HL-60 (cell line): Measurements from ENCODE around the gene PRSS8.

Experiments used
- DNase-seq, 2 experiments: peaks; one replicate each; pipeline ENCODE4 v3.0.0-alpha.2; 2010 to 2020; ENCODE audit warnings: low read depth in 1 of 2, low spot score in 1 of 2
- H3K27ac ChIP-seq: fragments of 250-450 bp; sonication (Bioruptor Pico); replicated peaks from 2 replicates; pipeline ENCODE4 v1.5.1; 2020; ENCODE audit warnings: mild to moderate bottlenecking, moderate library complexity
- H3K27me3 ChIP-seq: fragments of 250-450 bp; sonication (Bioruptor Pico); 2 replicates; pipeline ENCODE4 v1.5.1; 2021; ENCODE audit warnings: mild to moderate bottlenecking, moderate library complexity; ENCODE audit not compliant: insufficient read depth, poor library complexity, severe bottlenecking
- H3K4me3 ChIP-seq: replicated peaks from 2 replicates; pipeline ENCODE4 v1.5.1; 2011; ENCODE audit warnings: mild to moderate bottlenecking, control low read depth, low read length; ENCODE audit not compliant: insufficient read depth
- GABPA ChIP-seq: IDR thresholded peaks from 2 replicates; pipeline ENCODE4 v1.6.1; 2012; ENCODE audit warnings: low read depth
- POLR2AphosphoS5 ChIP-seq: IDR thresholded peaks from 2 replicates; pipeline ENCODE4 v1.6.1; 2012; ENCODE audit warnings: low read depth
- SPI1 ChIP-seq: IDR thresholded peaks from 2 replicates; pipeline ENCODE4 v1.6.1; 2012; ENCODE audit warnings: low read depth, mild to moderate bottlenecking, borderline replicate concordance
- TF ChIP-seq, protein P1 (sequence below): IDR thresholded peaks from one replicate; pipeline ENCODE4 v1.5.1; 2011; ENCODE audit warnings: low read length, control low read depth, inconsistent platforms; ENCODE audit not compliant: insufficient read depth
- TF ChIP-seq, protein P2 (sequence below): IDR thresholded peaks from 2 replicates; pipeline ENCODE4 v1.6.1; 2012; ENCODE audit warnings: low read depth; ENCODE audit not compliant: insufficient replicate concordance

The PRSS8 gene

DNA sequence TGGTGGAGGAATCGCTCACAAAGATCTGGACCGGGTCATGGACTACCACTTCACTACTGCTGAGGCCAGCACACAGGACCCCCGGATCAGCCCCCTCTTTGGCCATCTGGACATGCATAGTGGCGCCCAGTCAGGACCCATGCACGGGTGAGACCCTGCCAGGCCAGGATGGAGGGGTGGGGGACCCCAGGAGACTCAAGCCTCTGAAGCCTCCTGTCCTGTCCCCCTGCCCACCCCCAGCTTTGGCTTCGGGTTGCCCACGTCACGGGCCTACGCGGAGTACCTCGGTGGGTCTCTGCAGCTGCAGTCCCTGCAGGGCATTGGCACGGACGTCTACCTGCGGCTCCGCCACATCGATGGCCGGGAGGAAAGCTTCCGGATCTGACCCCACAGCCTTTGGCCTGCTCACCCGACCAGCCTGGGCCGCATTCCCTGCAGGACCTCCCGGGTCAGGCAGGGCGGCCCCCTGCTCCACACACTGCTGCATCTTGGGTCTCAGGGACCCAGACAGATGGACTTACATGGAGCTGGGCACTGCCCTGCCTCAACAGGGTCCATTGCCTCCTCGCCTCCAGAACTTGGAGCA is 23.6 kb downstream of the PRSS8 start:
- no peaks in the 10 kb centered on the region for H3K27me3 ChIP-seq
- no peak for DNase-seq
- H3K4me3 ChIP-seq, result no peak overlapping the region
- no peak overlapping the region for H3K27ac ChIP-seq
- TF ChIP-seq SPI1 (no peak), GABPA (no peak)
- TF ChIP-seq, protein P1, sequence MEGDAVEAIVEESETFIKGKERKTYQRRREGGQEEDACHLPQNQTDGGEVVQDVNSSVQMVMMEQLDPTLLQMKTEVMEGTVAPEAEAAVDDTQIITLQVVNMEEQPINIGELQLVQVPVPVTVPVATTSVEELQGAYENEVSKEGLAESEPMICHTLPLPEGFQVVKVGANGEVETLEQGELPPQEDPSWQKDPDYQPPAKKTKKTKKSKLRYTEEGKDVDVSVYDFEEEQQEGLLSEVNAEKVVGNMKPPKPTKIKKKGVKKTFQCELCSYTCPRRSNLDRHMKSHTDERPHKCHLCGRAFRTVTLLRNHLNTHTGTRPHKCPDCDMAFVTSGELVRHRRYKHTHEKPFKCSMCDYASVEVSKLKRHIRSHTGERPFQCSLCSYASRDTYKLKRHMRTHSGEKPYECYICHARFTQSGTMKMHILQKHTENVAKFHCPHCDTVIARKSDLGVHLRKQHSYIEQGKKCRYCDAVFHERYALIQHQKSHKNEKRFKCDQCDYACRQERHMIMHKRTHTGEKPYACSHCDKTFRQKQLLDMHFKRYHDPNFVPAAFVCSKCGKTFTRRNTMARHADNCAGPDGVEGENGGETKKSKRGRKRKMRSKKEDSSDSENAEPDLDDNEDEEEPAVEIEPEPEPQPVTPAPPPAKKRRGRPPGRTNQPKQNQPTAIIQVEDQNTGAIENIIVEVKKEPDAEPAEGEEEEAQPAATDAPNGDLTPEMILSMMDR, result no peak

DNA sequence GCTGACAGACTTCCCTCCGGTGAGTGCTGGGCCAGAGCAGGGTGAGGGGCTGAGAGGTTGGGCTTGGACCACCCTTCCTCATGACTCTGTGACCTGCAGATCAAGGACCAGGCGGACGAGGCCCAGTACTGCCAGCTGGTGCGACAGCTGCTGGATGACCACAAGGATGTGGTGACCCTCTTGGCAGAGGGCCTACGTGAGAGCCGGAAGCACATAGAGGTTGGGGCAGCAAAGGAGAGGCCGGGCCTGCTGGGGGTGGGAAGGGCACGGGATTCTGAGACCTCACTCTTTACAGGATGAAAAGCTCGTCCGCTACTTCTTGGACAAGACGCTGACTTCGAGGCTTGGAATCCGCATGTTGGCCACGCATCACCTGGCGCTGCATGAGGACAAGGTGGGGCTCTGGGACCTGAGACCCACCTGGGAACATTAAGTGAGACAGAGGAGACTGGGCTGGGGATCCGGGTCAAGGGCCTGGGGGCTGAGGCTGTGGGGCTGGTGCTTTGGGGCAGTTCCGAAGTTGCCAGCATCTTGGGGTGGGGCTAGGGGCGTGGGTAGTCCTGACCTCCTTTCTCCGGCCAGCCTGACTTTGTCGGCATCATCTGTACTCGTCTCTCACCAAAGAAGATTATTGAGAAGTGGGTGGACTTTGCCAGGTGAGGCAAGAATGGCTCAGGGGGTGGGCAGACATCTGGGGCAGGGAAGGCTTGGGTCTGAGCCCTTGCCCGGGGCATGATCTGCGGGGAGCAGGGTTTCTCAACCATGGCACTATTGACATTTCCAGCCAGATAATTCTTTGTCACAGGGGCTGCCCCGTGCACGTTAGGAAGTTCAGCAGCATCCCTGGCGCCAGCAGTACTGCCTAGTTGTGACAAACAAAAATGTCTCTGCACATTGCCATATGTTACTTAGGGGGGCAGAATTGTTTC is 25.2 kb downstream of the PRSS8 start:
- Histone ChIP-seq H3K4me3 (no peak overlapping the region), H3K27me3 (no peaks in the 10 kb centered on the region), H3K27ac (no peak overlapping the region)
- DNase-seq, result no peak
- TF ChIP-seq, protein P1, result no peak
- TF ChIP-seq GABPA (no peak), SPI1 (no peak), POLR2AphosphoS5 (no peak)
- TF ChIP-seq, protein P2, sequence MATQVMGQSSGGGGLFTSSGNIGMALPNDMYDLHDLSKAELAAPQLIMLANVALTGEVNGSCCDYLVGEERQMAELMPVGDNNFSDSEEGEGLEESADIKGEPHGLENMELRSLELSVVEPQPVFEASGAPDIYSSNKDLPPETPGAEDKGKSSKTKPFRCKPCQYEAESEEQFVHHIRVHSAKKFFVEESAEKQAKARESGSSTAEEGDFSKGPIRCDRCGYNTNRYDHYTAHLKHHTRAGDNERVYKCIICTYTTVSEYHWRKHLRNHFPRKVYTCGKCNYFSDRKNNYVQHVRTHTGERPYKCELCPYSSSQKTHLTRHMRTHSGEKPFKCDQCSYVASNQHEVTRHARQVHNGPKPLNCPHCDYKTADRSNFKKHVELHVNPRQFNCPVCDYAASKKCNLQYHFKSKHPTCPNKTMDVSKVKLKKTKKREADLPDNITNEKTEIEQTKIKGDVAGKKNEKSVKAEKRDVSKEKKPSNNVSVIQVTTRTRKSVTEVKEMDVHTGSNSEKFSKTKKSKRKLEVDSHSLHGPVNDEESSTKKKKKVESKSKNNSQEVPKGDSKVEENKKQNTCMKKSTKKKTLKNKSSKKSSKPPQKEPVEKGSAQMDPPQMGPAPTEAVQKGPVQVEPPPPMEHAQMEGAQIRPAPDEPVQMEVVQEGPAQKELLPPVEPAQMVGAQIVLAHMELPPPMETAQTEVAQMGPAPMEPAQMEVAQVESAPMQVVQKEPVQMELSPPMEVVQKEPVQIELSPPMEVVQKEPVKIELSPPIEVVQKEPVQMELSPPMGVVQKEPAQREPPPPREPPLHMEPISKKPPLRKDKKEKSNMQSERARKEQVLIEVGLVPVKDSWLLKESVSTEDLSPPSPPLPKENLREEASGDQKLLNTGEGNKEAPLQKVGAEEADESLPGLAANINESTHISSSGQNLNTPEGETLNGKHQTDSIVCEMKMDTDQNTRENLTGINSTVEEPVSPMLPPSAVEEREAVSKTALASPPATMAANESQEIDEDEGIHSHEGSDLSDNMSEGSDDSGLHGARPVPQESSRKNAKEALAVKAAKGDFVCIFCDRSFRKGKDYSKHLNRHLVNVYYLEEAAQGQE, result no peak

DNA sequence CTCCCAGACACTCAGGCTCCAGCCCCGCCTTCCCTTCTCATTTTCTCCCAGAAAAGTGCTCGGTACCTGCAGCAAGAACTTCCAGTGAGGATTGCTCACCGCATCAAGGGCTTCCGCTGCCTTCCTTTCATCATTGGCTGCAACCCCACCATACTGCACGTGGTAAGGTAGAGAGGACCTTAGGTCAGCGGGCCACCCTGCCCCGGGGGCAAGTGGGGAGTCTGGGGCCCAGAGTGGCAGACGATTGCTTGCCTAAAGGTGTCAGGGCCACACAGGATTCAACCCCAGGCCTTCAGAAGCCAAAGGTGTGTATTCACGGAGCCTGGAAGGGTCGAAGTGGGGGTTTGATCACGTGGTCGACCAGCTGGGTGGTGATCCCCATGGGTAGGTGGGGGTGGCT is 25.9 kb downstream of the PRSS8 start:
- no peak for TF ChIP-seq GABPA
- TF ChIP-seq POLR2AphosphoS5, result no peak
- TF ChIP-seq, protein P2, result no peak
- TF ChIP-seq SPI1, result no peak
- TF ChIP-seq, protein P1, result no peak
- DNase-seq, result no peak
- Histone ChIP-seq H3K27me3 (no peaks in the 10 kb centered on the region), H3K4me3 (no peak overlapping the region), H3K27ac (no peak overlapping the region)
